GM04504 (cell line): ENCODE measurements around the gene RAB31.

Source experiments
- DNase-seq: peaks from one replicate; pipeline ENCODE4 v3.0.0-alpha.2; 2012; ENCODE audit warnings: low read depth

The RAB31 gene

GRCh38 chr18:9714266-9715087, 6.4 kb downstream of the RAB31 start:
- DNase-seq, result no peak

GRCh38 chr18:9715088-9715343, 6.9 kb downstream of the RAB31 start:
- no peak for DNase-seq

- no peak for DNase-seq
Measured at GRCh38 chr18:9715978-9716774, 8.1 kb downstream of the RAB31 start.

DNA sequence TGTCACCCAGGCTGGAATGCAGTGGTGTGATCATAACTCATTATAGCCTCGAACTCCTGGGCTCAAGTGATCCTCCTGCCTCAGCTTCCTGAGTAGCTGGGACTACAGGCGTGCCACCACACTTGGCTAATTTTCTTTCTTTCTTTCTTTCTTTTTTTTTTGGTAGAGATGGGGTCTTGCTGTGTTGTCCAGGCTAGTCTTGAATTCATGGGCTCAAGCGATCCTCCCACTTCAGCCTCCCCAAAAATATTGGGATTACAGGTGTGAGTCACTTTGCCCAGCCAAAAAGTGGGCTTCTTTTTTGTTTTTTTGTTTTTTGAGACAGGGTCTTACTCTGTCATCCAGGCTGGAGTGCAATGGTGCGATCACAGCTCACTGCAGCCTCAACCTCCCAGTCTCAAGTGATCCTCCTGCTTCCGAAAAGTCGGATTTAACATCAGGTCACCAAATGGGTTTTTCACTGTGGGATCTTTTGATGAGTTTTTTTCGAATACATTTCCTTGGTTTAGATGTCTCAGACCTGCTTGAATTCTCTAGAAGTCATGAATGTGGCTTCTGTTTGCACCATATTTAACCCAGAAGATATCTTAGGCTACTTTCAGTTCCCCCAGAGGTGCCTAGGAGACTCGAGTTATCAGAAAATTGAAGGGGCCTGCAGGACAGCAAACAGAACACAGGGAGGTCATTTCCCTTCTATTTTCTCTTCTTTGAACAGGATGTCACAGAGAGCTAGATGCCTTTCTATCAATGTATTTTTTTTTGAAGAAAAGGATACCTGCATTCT, 8.9 kb downstream of the RAB31 start:
- DNase-seq, result no peak

- no peak for DNase-seq
Measured at GRCh38 chr18:9719421-9719981, 11.4 kb downstream of the RAB31 start.

- no peak for DNase-seq
Measured at GRCh38 chr18:9720327-9720726, 12.2 kb downstream of the RAB31 start.

- DNase-seq, result no peak
Measured at GRCh38 chr18:9721893-9722550, 13.9 kb downstream of the RAB31 start.

GRCh38 chr18:9722691-9723090, 14.6 kb downstream of the RAB31 start:
- DNase-seq, result no peak

DNA sequence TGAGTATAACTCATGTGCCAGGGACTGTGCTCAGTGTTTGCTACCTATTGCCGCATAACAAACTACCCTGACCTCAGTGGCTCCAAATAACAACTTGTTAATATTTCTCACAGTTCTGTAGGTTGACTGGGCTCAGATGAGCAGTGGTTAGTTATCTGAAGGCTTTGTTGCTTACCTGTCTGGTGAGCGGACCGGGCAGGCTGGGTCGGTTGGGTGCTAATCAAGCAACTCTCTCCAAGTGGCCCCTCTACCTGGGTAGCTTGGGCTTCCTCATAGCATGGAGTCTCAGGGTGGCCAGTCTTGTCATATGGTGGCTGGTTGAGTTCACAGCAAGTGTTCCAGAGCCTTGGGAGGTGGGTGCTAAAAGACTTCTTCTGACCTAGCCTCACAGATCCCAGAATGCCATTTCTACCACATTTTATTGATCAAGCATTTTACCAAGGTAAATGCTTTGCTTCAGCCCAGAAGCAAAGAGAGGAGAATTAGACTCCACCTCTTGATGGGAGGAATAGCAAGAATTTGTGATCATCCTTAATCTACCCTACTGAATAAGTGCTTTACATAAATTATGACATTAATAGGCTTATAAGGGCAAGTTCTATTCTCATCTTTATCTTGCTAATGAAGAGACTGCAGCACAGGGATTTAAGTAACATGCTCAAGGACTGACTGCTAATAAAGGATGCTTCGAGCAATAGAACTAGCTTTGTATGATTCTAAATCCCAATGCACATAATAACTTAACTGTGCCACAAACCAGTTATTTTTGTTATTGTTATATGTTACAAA, 16.9 kb downstream of the RAB31 start:
- no peak for DNase-seq

DNA sequence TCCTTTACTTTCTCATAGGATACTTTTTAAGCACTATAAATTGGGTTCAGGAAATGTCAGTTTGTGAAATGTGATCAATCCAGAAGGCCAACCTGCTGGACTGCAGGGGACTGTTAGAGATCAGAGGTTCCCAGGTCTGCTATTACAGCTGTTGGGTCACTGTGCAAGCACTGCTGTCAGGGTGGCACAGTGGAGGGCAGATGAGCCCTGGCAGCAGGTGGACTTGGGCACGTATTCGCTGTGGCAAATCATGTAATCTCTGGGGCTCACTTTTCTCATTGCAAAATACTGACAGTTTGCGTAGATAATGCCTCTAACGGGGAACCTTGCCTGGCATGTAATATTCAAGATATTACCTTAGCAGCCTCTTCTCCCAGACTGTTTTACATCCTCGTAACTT, 18.1 kb downstream of the RAB31 start:
- DNase-seq, result no peak

DNA sequence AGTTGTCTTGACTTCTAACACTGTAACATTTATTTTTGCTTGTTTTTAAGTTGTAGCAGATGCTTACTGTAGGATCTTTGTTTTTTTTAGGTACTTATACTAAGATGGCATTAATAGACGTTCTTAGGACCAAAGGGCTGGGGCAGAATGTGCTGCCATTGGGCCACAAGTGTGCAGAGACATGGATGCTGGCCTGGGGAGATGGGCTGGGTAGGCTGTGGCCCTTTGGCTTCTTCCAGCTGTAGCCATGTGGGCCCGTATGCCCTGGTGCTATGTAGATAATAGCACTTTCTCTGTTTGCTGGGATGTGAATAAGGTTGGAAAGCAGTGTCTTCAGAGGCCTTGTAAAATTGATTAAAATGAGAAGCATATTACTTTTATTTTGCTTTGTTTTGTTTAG, 18.8 kb downstream of the RAB31 start:
- no peak for DNase-seq

DNA sequence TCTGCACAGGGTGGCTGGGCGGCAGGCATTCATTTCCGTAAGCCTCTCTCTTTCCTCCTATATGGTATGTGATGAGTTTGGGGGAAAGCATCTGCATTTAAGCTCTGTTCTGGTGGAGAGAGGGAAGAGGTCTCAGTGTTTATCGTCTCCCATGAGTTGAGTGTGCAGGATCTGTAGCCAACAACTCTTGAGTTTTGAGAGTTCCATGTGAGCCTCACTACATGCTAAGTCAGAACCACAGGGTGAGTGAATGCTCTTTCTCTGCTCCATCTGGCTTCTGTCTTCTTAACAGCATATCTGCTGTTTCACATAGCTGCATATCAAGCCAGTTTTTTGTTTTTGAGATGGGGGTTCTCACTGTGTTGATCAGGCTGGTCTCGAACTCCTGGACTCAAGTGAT, 22.7 kb downstream of the RAB31 start:
- no peak for DNase-seq

DNA sequence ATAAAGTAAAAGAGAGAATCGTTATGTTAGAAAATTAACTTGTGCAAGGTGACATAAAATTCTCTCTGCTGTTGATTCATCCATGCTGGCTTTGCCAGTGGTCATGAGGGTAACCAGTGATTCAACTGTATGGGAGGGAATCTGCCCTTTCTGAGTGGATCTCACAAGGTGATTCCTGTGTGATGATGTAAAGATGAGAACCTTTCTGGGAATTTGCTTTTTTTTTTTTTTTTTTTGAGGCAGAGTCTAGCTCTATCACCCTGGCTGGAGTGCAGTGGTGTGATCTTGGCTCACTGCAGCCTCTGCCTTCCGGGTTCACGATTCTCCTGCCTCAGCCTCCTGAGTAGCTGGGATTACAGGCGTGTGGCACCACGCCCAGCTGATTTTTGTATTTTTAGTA, 23.3 kb downstream of the RAB31 start:
- no peak for DNase-seq

DNA sequence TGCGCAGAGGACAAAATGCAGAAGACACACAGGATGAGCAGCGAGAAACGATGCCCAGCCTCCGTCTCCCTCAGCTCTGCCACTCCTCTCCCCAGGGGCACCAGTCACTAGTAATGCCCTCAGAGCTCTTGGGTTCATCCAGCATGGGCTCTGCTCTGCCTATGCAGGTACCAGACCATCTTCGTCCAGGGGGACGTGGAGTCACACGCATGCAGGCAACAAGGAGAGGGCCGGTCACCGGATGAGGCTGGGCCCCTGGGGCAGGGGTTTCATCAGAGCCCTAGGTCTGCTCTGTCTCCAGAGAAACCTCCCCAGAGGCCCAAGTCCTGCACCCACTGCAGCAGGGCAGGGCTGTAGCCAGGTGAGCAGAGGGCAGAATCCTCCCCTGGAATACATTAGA, 23.9 kb downstream of the RAB31 start:
- no peak for DNase-seq

GRCh38 chr18:9734189-9734588, 26.1 kb downstream of the RAB31 start:
- no peak for DNase-seq

DNA sequence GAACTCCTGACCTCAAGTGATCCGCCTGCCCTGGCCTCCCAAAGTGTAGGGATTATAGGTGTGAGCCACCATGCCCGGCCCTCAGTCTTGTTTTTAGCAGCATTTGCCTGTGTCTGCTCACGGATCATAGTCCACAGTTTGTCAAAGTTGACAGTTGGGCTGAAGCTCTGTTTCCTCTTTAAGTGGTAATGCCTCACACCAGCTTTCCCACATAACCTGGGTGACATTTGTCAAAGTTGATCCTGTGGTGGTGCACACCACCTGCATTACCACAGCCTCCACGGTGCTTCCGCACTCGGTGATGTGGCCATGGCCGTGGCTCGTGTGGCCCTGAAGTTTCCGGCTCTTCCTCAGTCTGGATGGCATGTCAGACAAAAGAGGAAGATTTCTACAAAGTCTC, 27.1 kb downstream of the RAB31 start:
- no peak for DNase-seq

- DNase-seq, result no peak
Measured at GRCh38 chr18:9735879-9736278, 27.8 kb downstream of the RAB31 start.

DNA sequence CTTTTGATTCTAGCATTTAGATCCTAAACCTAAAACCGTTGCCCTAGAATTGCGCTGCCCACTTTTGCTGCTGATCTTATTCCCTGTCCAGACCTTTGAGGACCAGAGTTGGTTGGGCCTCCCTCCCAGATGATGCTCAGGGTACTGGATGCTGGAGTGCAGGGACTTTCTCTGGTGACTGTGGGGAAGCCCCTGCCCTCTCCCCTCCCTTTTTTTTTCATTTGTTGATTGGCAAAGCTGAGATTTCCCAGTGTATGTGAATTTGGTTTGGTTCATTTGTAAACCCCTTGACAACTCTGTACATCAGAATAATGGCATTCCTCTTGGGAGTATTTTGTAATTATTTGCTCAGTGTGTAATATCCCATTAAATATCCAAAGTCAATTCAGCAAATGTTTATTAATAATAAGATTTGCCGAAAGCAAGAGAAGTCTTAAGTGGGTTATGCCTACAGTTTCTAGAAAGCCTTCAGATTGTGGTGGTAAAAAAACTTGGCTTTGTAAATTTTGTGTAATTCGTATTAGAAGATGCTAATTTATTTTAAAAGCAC, 28.3 kb downstream of the RAB31 start:
- no peak for DNase-seq

- no peak for DNase-seq
Measured at GRCh38 chr18:9737006-9737405, 28.9 kb downstream of the RAB31 start.

DNA sequence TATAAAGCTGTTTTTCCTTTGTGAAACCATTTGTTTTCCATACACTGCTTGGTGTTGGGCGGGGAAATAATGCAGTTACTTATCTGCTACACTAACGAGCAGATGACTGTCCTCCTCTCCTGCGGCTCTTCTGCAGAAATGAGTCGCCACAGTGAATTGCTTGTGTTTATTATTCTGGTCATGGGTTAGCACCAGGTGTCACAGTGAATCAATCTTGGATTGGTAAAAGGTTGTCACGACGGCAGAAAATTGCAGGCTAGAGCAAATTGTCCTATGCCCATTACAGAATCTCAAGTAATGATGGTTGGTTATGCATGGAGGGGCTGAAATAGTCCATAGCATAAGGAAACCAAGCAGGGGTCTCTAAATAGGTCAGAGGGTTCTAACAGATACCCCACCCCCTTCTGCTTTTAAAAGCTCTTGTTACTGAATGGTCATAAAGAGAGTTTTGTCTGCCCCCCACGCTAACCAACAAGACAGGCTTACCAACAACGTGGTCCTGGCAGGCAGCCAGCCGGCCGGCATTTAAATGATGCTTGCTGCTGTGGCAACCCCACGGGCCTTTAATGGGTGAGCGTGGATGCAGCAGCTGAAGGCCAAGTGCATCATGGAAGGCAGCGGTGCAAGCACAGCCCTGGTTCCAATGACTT, 29.5 kb downstream of the RAB31 start:
- DNase-seq, result no peak
